Fibroblast of pulmonary artery (primary cell): ENCODE results near the gene RSBN1L.
A peak's percentile ranks its signal among the peaks of the same experiment; 100 is the strongest.

ENCODE experiments used
- DNase-seq: peaks from one replicate; pipeline ENCODE4 v3.0.0-alpha.2; 2010; ENCODE audit warnings: low read depth
- H3K4me3 ChIP-seq: replicated peaks from 2 replicates; pipeline ENCODE4 v1.5.1; 2011; ENCODE audit warnings: low read depth, mild to moderate bottlenecking, control low read depth, low read length, moderate library complexity
- CTCF ChIP-seq: IDR thresholded peaks from 2 replicates; pipeline ENCODE4 v1.5.1; 2011; ENCODE audit warnings: mild to moderate bottlenecking, control low read depth, low read length, inconsistent platforms; ENCODE audit errors: missing control alignments

Gene RSBN1L

GRCh38 chr7:77687747-77688144, 8.5 kb upstream of the RSBN1L start:
- TF ChIP-seq CTCF: no peak
- no peak for DNase-seq
- H3K4me3 ChIP-seq: no peak overlapping the region

GRCh38 chr7:77690289-77690688, 6.0 kb upstream of the RSBN1L start:
- TF ChIP-seq CTCF: no peak
- H3K4me3 ChIP-seq: no peak overlapping the region
- DNase-seq: no peak

GRCh38 chr7:77691892-77692491, 4.3 kb upstream of the RSBN1L start:
- no peak for DNase-seq
- TF ChIP-seq CTCF: no peak
- no peak overlapping the region for H3K4me3 ChIP-seq

- no peak overlapping the region for H3K4me3 ChIP-seq
- no peak for DNase-seq
- no peak for TF ChIP-seq CTCF
Measured at GRCh38 chr7:77693830-77694583, 2.3 kb upstream of the RSBN1L start.

GRCh38 chr7:77696643-77697534, 630 bp downstream of the RSBN1L start:
- H3K4me3 ChIP-seq: peak overlapping the region; percentile 81
- peak; percentile 42 for DNase-seq

GRCh38 chr7:77697535-77697831, 1.2 kb downstream of the RSBN1L start:
- TF ChIP-seq CTCF: no peak
- peak; percentile 62 for DNase-seq
- peak overlapping the region; percentile 81 for H3K4me3 ChIP-seq

More at GRCh38 chr7:77696643-77697534, 630 bp downstream of the RSBN1L start:
- TF ChIP-seq CTCF: no peak
